PC-3 (cell line): ENCODE measurements around the gene PLPPR3. TPM values are rescaled to one million over a fixed set of nuclear protein-coding genes. Genes with fewer than 3 reads are reported as not detected.

Source experiments
- ATAC-seq: fragments of 200-7000 bp; cut with Tn5 transposase; 2 replicates; pipeline ENCODE4 v1.9.1; 2020; ENCODE audit warnings: mild to moderate bottlenecking, moderate library complexity
- BruUV-seq: library from RNA; stranded (reverse); fragments of 400-500 nt; replicated peaks from 2 replicates; lab custom pipeline; 2021; lab: Mats Ljungman, UMichigan
- CTCF ChIA-PET: fragments of 300-600 bp; sonication (Branson Sonifier 250); formaldehyde crosslinking; loops from one replicate; lab custom pipeline; 2022; ENCODE audit warnings: antibody characterized with exemption; lab: Charles Lee
- POLR2A ChIA-PET: fragments of 300-600 bp; sonication (Branson Sonifier 250); formaldehyde crosslinking; loops from one replicate; lab custom pipeline; 2022; ENCODE audit warnings: antibody characterized with exemption; ENCODE audit not compliant: unreplicated experiment; lab: Charles Lee
- DNase-seq: peaks from one replicate; pipeline ENCODE4 v3.0.0-alpha.2; 2015
- H2AFZ ChIP-seq: fragments of 300-600 bp; sonication (generic); 2 replicates; pipeline ENCODE4 v1.6.0; 2016; ENCODE audit warnings: antibody characterized with exemption, low read length
- H3F3A ChIP-seq: fragments of 300-600 bp; sonication (generic); one replicate; pipeline ENCODE4 v1.6.0; 2017; ENCODE audit warnings: antibody characterized with exemption, low read length, control low read depth, mild to moderate bottlenecking; ENCODE audit not compliant: unreplicated experiment
- H3K27ac ChIP-seq: fragments of 300-600 bp; sonication (generic); 2 replicates; pipeline ENCODE4 v1.5.1; 2016; ENCODE audit warnings: mild to moderate bottlenecking, low read length
- H3K27me3 ChIP-seq: fragments of 300-600 bp; sonication (generic); 2 replicates; pipeline ENCODE4 v1.6.1; 2016; ENCODE audit warnings: low read length, mixed read lengths
- H3K36me3 ChIP-seq: fragments of 300-600 bp; sonication (generic); 2 replicates; pipeline ENCODE4 v1.6.1; 2016; ENCODE audit warnings: low read depth, mixed run types, low read length, mixed read lengths
- H3K4me1 ChIP-seq: fragments of 300-600 bp; sonication (generic); 2 replicates; pipeline ENCODE4 v1.5.1; 2016; ENCODE audit warnings: low read length; ENCODE audit not compliant: insufficient read depth
- H3K4me2 ChIP-seq: fragments of 300-600 bp; sonication (generic); 2 replicates; pipeline ENCODE4 v1.6.0; 2016; ENCODE audit warnings: low read length
- H3K4me3 ChIP-seq: fragments of 300-600 bp; sonication (generic); 2 replicates; pipeline ENCODE4 v1.5.1; 2016; ENCODE audit warnings: mild to moderate bottlenecking, low read length, mixed read lengths
- H3K79me2 ChIP-seq: fragments of 300-600 bp; sonication (generic); 2 replicates; pipeline ENCODE4 v1.6.1; 2017; ENCODE audit warnings: low read length, mixed read lengths
- H3K9ac ChIP-seq: fragments of 300-600 bp; sonication (generic); 2 replicates; pipeline ENCODE4 v1.6.0; 2016; ENCODE audit warnings: mild to moderate bottlenecking, low read length
- H3K9me2 ChIP-seq: fragments of 300-600 bp; sonication (generic); replicated peaks from 2 replicates; pipeline ENCODE4 v1.6.1; 2016; ENCODE audit warnings: mixed run types, low read length, mixed read lengths
- H3K9me3 ChIP-seq: fragments of 300-600 bp; sonication (generic); 2 replicates; pipeline ENCODE4 v1.6.1; 2016; ENCODE audit warnings: low read length, mixed read lengths
- H4K20me1 ChIP-seq: fragments of 300-600 bp; sonication (generic); 2 replicates; pipeline ENCODE4 v1.6.1; 2016; ENCODE audit warnings: low read length, mixed read lengths
- EZH2 ChIP-seq: fragments of 300-600 bp; sonication (generic); IDR thresholded peaks from one replicate; pipeline ENCODE4 v1.6.1; 2017; ENCODE audit warnings: antibody characterized with exemption, mild to moderate bottlenecking, low read length; ENCODE audit not compliant: unreplicated experiment
- EZH2phosphoT487 ChIP-seq: fragments of 300-600 bp; sonication (generic); IDR thresholded peaks from 2 replicates; pipeline ENCODE4 v1.6.1; 2018; ENCODE audit warnings: mild to moderate bottlenecking, antibody characterized with exemption, low read length, borderline replicate concordance
- intact Hi-C: fragments of 100-400 bp; cut with micrococcal nuclease; formaldehyde crosslinking; loops from 2 replicates; pipeline ENCODE4 v1.9.0; 2023
- total RNA-seq: library from RNA; depleted of rRNA; stranded (reverse); fragments of >200 nt; gene quantifications from 2 replicates; pipeline ENCODE4 v1.2.3, GENCODE V29; 2014
- TF ChIP-seq, protein P1 (sequence below): fragments of 300-600 bp; sonication (generic); conservative IDR thresholded peaks from 2 replicates; pipeline ENCODE4 v1.5.1; 2017; ENCODE audit warnings: antibody characterized with exemption, low read depth, mild to moderate bottlenecking, low read length

Gene PLPPR3
- total RNA-seq, 1 experiment from 2014 or later, result not detected

DNA sequence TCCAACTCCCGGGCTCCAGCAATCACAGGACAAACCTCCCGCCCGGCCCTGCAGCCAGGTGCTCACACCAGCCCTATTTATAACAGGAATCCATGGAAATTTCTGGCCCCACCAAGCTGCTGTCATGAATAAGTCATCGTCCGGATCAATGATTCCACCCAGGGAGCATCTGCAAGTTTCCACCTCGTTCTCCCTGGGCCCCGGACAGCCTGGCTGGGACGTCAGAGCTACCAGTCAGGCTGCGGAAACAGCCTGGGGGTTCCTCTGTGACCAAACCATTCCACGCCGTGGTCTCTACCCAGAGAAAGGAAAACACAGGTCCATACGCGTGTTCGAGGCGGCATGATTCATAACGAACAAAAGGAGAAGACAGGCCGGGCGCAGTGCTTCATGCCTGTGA lies 45.2 kb downstream of the PLPPR3 start:
- H3K9me3 ChIP-seq, result no peaks in the 10 kb centered on the region
- no peaks in the 10 kb centered on the region for H4K20me1 ChIP-seq
- H3K27ac ChIP-seq, result no peak overlapping the region
- BruUV-seq, result no TSS peak
- no peaks in the 10 kb centered on the region for H3K9me2 ChIP-seq
- H3K4me3 ChIP-seq, result no peak overlapping the region
- ChIA-PET CTCF (no interaction called here), POLR2A (no interaction called here)
- H3K36me3 ChIP-seq, result no peaks in the 10 kb centered on the region
- no peaks in the 10 kb centered on the region for H3K4me1 ChIP-seq
- no peaks in the 10 kb centered on the region for H3F3A ChIP-seq
- no peaks in the 10 kb centered on the region for H3K27me3 ChIP-seq
- no peak overlapping the region for H3K9ac ChIP-seq
- H3K4me2 ChIP-seq, result no peak overlapping the region
- no peak for TF ChIP-seq EZH2phosphoT487
- TF ChIP-seq EZH2, result no peak
- TF ChIP-seq, protein P1, sequence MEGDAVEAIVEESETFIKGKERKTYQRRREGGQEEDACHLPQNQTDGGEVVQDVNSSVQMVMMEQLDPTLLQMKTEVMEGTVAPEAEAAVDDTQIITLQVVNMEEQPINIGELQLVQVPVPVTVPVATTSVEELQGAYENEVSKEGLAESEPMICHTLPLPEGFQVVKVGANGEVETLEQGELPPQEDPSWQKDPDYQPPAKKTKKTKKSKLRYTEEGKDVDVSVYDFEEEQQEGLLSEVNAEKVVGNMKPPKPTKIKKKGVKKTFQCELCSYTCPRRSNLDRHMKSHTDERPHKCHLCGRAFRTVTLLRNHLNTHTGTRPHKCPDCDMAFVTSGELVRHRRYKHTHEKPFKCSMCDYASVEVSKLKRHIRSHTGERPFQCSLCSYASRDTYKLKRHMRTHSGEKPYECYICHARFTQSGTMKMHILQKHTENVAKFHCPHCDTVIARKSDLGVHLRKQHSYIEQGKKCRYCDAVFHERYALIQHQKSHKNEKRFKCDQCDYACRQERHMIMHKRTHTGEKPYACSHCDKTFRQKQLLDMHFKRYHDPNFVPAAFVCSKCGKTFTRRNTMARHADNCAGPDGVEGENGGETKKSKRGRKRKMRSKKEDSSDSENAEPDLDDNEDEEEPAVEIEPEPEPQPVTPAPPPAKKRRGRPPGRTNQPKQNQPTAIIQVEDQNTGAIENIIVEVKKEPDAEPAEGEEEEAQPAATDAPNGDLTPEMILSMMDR, result no peak
- peaks cover 6% of the 10 kb centered on the region for H3K79me2 ChIP-seq
- ATAC-seq (no peak), DNase-seq (no peak)
- intact Hi-C loops, result no loop called here
- no peak overlapping the region for H2AFZ ChIP-seq

DNA sequence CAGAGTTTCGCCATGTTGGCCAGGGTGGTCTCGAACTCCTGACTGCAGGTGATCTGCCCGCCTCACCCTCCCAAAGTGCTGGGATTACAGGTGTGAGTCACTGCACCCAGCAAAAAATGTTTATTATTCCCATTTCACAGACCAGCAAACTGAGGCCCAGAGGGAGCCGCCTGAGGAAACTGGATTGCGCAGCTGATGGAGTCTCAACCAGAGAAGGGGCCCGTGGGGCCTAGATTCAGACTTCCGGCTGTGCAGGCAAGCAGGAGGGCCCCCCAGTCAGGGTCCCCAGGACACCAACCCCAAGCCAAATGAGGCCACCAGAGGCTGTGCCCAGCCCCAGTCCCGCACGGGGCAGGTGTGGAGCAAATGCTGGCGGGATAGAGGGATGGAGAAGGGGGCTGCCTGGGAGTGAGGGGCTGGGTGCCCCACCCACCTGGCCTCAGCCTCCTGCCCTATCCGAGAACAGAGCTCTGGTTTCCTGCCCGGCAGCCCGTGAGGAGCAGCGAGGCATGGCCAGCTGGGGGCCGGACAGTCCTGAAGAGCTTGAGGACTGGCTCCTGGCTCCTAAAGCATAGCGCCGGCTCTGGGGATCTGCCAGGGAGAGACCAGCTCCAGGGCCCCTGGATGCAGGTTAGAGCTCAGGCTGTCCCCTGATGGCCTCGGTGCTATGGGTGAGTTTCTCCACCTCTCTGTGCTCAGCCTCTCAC lies 48.9 kb downstream of the PLPPR3 start:
- H3K79me2 ChIP-seq, result no peaks in the 10 kb centered on the region
- H2AFZ ChIP-seq, result no peak overlapping the region
- TF ChIP-seq, protein P1, result no peak
- TF ChIP-seq EZH2phosphoT487 (no peak), EZH2 (no peak)
- DNase-seq (no peak), ATAC-seq (peak; percentile 28; the same call in 1 of the 2 replicates)
- H3K27me3 ChIP-seq, result no peaks in the 10 kb centered on the region
- no peaks in the 10 kb centered on the region for H3K9me3 ChIP-seq
- H3K4me1 ChIP-seq, result no peaks in the 10 kb centered on the region
- no TSS peak for BruUV-seq
- H3K36me3 ChIP-seq, result no peaks in the 10 kb centered on the region
- H3K9ac ChIP-seq, result no peak overlapping the region
- H4K20me1 ChIP-seq, result no peaks in the 10 kb centered on the region
- ChIA-PET POLR2A (no interaction called here), CTCF (no interaction called here)
- intact Hi-C loops, result no loop called here
- H3K4me3 ChIP-seq, result no peak overlapping the region
- no peaks in the 10 kb centered on the region for H3F3A ChIP-seq
- no peak overlapping the region for H3K4me2 ChIP-seq
- H3K9me2 ChIP-seq, result no peaks in the 10 kb centered on the region
- no peak overlapping the region for H3K27ac ChIP-seq

DNA sequence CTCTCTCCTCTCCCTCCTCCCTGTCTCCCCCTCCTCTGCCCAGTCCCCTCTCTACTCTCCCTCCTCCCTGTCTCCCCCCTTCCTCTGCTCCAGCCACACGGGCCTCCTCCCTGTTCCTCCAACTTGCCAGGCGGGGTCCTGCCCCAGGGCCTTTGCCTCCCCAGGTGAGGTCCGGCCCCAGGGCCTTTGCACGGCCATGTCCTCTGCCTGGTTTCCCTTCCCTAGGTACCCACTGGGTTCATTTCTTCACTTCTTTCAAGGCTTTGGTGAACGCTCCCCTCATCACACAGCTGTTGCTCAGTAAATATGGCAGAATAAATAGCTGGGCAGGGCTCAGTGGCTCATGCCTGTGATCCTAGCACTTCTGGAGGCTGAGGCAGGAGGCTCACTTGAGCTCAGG lies 49.7 kb downstream of the PLPPR3 start:
- TF ChIP-seq, protein P1, result no peak
- TF ChIP-seq EZH2phosphoT487 (no peak), EZH2 (no peak)
- Histone ChIP-seq H3K9ac (no peak overlapping the region), H3K9me2 (no peaks in the 10 kb centered on the region), H3K27me3 (no peaks in the 10 kb centered on the region), H3K36me3 (no peaks in the 10 kb centered on the region), H2AFZ (no peak overlapping the region), H3K27ac (no peak overlapping the region), H3K4me1 (no peaks in the 10 kb centered on the region), H4K20me1 (no peaks in the 10 kb centered on the region), H3K9me3 (no peaks in the 10 kb centered on the region), H3K4me3 (no peak overlapping the region), H3K4me2 (no peak overlapping the region), H3K79me2 (no peaks in the 10 kb centered on the region), H3F3A (no peaks in the 10 kb centered on the region)
- ATAC-seq, result no peak
- POLR2A ChIA-PET, result no interaction called here
- CTCF ChIA-PET, result no interaction called here
- no peak for DNase-seq
- intact Hi-C loops, result no loop called here
- BruUV-seq, result no TSS peak
